ENCODE data around the gene CFAP161. TPM values are rescaled to one million over a fixed set of nuclear protein-coding genes. Genes with fewer than 3 reads are reported as not detected.

Gene CFAP161
- polyA plus RNA-seq, 3 donors: not detected

GRCh38 chr15:81170511-81170910 is 36.4 kb downstream of the CFAP161 start:
- H3K4me3 Mint-ChIP-seq: no peak overlapping the region
- no peak overlapping the region for H2AFZ ChIP-seq (ENCODE audit: insufficient read depth, low read depth, low read length, poor library complexity, severe bottlenecking)
- H3K4me1 Mint-ChIP-seq: peaks cover 5% of the 10 kb centered on the region
- intact Hi-C loops (cut with micrococcal nuclease): no loop called here
- no peaks in the 10 kb centered on the region for H3K9me3 Mint-ChIP-seq
- H3K9ac ChIP-seq (ENCODE audit: insufficient read depth, low read length, poor library complexity, severe bottlenecking): no peak overlapping the region
- no peak overlapping the region for H3K27ac Mint-ChIP-seq
- H3K4me1 ChIP-seq (ENCODE audit: control insufficient read depth in 1 of 2, insufficient read depth in 2 of 2, low read length in 2 of 2): no peaks in the 10 kb centered on the region
- no peak for DNase-seq
- H3K27me3 Mint-ChIP-seq (ENCODE audit: low read depth in 3 of 3): peaks cover 2 to 6% (median 5%) of the 10 kb centered on the region in 3 donors
- no peak for TF ChIP-seq CTCF (IDR thresholded peaks at IDR 0.05)
- H3K4me2 ChIP-seq (replicated peaks; ENCODE audit: extremely low read depth, low read length, poor library complexity, severe bottlenecking): no peak overlapping the region
- no CpG with 5 or more reads among the region's 3 CpGs for WGBS (ENCODE audit: insufficient coverage)
- no peaks in the 10 kb centered on the region for H3K9me3 ChIP-seq (replicated peaks in 1 of 2; ENCODE audit: control insufficient read depth in 1 of 2, insufficient read depth in 1 of 2, low read length in 2 of 2)
- H3K27me3 ChIP-seq (ENCODE audit: control insufficient read depth in 2 of 2, insufficient read depth in 2 of 2, low read length in 2 of 2): no peaks in the 10 kb centered on the region
- no peaks in the 10 kb centered on the region for H3K79me2 ChIP-seq (ENCODE audit: insufficient read depth, low read length)
- no peaks in the 10 kb centered on the region for H4K20me1 ChIP-seq (ENCODE audit: insufficient read depth, low read length)
- no peaks in the 10 kb centered on the region for H3K36me3 Mint-ChIP-seq
- H3K4me3 ChIP-seq (replicated peaks in 1 of 3; ENCODE audit: low read depth in 2 of 3, low read length in 3 of 3): no peak overlapping the region
- no peak overlapping the region for H3K27ac ChIP-seq (ENCODE audit: low read depth in 1 of 2, low read length in 2 of 2)
- no peaks in the 10 kb centered on the region for H3K36me3 ChIP-seq (replicated peaks in 1 of 2; ENCODE audit: control insufficient read depth in 1 of 2, insufficient read depth in 2 of 2, low read length in 2 of 2)

GRCh38 chr15:81171286-81171685 is 37.2 kb downstream of the CFAP161 start:
- H2AFZ ChIP-seq (ENCODE audit: insufficient read depth, low read depth, low read length, poor library complexity, severe bottlenecking): no peak overlapping the region
- H3K9ac ChIP-seq (ENCODE audit: insufficient read depth, low read length, poor library complexity, severe bottlenecking): no peak overlapping the region
- Mint-ChIP-seq H3K36me3 (no peaks in the 10 kb centered on the region), H3K27me3 (ENCODE audit: low read depth in 3 of 3) (peaks cover 2 to 6% (median 5%) of the 10 kb centered on the region in 3 donors), H3K27ac (no peak overlapping the region), H3K4me1 (peaks cover 5% of the 10 kb centered on the region), H3K9me3 (no peaks in the 10 kb centered on the region), H3K4me3 (no peak overlapping the region)
- H4K20me1 ChIP-seq (ENCODE audit: insufficient read depth, low read length): no peaks in the 10 kb centered on the region
- no peaks in the 10 kb centered on the region for H3K9me3 ChIP-seq (replicated peaks in 1 of 2; ENCODE audit: control insufficient read depth in 1 of 2, insufficient read depth in 1 of 2, low read length in 2 of 2)
- no peak overlapping the region for H3K4me2 ChIP-seq (replicated peaks; ENCODE audit: extremely low read depth, low read length, poor library complexity, severe bottlenecking)
- no peaks in the 10 kb centered on the region for H3K36me3 ChIP-seq (replicated peaks in 1 of 2; ENCODE audit: control insufficient read depth in 1 of 2, insufficient read depth in 2 of 2, low read length in 2 of 2)
- no peak for TF ChIP-seq CTCF (IDR thresholded peaks at IDR 0.05)
- H3K4me3 ChIP-seq (replicated peaks in 1 of 3; ENCODE audit: low read depth in 2 of 3, low read length in 3 of 3): no peak overlapping the region
- no peaks in the 10 kb centered on the region for H3K4me1 ChIP-seq (ENCODE audit: control insufficient read depth in 1 of 2, insufficient read depth in 2 of 2, low read length in 2 of 2)
- H3K79me2 ChIP-seq (ENCODE audit: insufficient read depth, low read length): no peaks in the 10 kb centered on the region
- DNase-seq: no peak
- no peak overlapping the region for H3K27ac ChIP-seq (ENCODE audit: low read depth in 1 of 2, low read length in 2 of 2)
- intact Hi-C loops (cut with micrococcal nuclease): no loop called here
- H3K27me3 ChIP-seq (ENCODE audit: control insufficient read depth in 2 of 2, insufficient read depth in 2 of 2, low read length in 2 of 2): no peaks in the 10 kb centered on the region
